HCT116 (cell line): ENCODE data around the gene RPAP3. TPM values are rescaled to one million over a fixed set of nuclear protein-coding genes. Genes with fewer than 3 reads are reported as not detected.

ENCODE experiments used
- ATAC-seq: fragments of 200-7000 bp; cut with Tn5 transposase; 2 replicates; pipeline ENCODE4 v1.9.1; 2020; ENCODE audit warnings: mild to moderate bottlenecking, moderate library complexity
- BruUV-seq: library from RNA; stranded (reverse); fragments of 400-500 nt; replicated peaks from 2 replicates; lab custom pipeline; 2021; lab: Mats Ljungman, UMichigan
- CTCF ChIA-PET: fragments of 300-600 bp; sonication (Branson Sonifier 250); formaldehyde crosslinking; loops from one replicate; lab custom pipeline; 2021; ENCODE audit warnings: antibody characterized with exemption; lab: Charles Lee
- POLR2A ChIA-PET: fragments of 300-600, 350-600 bp; sonication (Branson Sonifier 250); formaldehyde crosslinking; loops from one replicate; lab custom pipeline; 2021; ENCODE audit warnings: antibody characterized with exemption; lab: Charles Lee
- RAD21 ChIA-PET, 2 experiments: fragments of 300-600 bp; sonication (Branson Sonifier 250); formaldehyde crosslinking; loops; one replicate each; lab custom pipeline; 2023; ENCODE audit warnings: low total read pairs in 2 of 2; ENCODE audit not compliant: uncharacterized antibody in 2 of 2, unreplicated experiment in 2 of 2, low non-redundant PET in 1 of 2; lab: Charles Lee
- DNase-seq: peaks from one replicate; pipeline ENCODE4 v3.0.0-alpha.2; 2010; ENCODE audit warnings: low read depth, low spot score
- H2AFZ ChIP-seq: fragments of 200-600 bp; shearing (Covaris generic), sonication (generic); 2 replicates; pipeline ENCODE4 v1.6.1; 2017; ENCODE audit warnings: low read depth, mixed run types, mixed read lengths, antibody characterized with exemption, low read length; ENCODE audit not compliant: poor library complexity, severe bottlenecking
- H3K27ac ChIP-seq: 2 replicates; pipeline ENCODE4 v1.5.1; 2012; ENCODE audit warnings: low read depth, low read length
- H3K27me3 ChIP-seq: fragments of 200-600 bp; sonication (generic); 2 replicates; pipeline ENCODE4 v1.6.1; 2016; ENCODE audit warnings: mixed run types, low read length, mixed read lengths; ENCODE audit not compliant: insufficient read depth
- H3K36me3 ChIP-seq, 2 experiments: fragments of 200-500 bp in 1 of 2; fragments of 200-600 bp in 1 of 2; sonication (Bioruptor generic) in 1 of 2; sonication (generic) in 1 of 2; 2 replicates each; pipeline versions ENCODE4 v1.5.1 to v1.6.1; 2014 to 2016; ENCODE audit warnings: low read length in 2 of 2, inconsistent platforms in 1 of 2, mixed read lengths in 1 of 2, mixed run types in 1 of 2; ENCODE audit not compliant: insufficient read depth in 2 of 2, control insufficient read depth in 1 of 2
- H3K4me1 ChIP-seq, 2 experiments: fragments of 200-600 bp in 1 of 2; sonication (generic) in 1 of 2; 2 replicates each; pipeline versions ENCODE4 v1.5.1 to v1.6.1; 2012 to 2017; ENCODE audit warnings: low read length in 2 of 2, inconsistent platforms in 1 of 2, mild to moderate bottlenecking in 1 of 2, mixed read lengths in 1 of 2, mixed run types in 1 of 2, moderate library complexity in 1 of 2; ENCODE audit not compliant: insufficient read depth in 2 of 2, control insufficient read depth in 1 of 2
- H3K4me2 ChIP-seq: fragments of 200-600 bp; sonication (generic); 2 replicates; pipeline ENCODE4 v1.6.1; 2017; ENCODE audit warnings: mixed run types, low read length, mixed read lengths
- H3K4me3 ChIP-seq, 2 experiments: fragments of 200-600 bp in 1 of 2; sonication (generic) in 1 of 2; replicated peaks in 1 of 2; 2 replicates each; pipeline ENCODE4 v1.5.1; 2011 to 2016; ENCODE audit warnings: low read length in 2 of 2, control low read depth in 1 of 2, low read depth in 1 of 2, mild to moderate bottlenecking in 1 of 2, mixed read lengths in 1 of 2, mixed run types in 1 of 2
- H3K79me2 ChIP-seq: fragments of 200-600 bp; sonication (generic); 2 replicates; pipeline ENCODE4 v1.6.1; 2017; ENCODE audit warnings: mild to moderate bottlenecking, mixed run types, low read length, moderate library complexity, mixed read lengths; ENCODE audit not compliant: insufficient read depth
- H3K9ac ChIP-seq: fragments of 200-600 bp; sonication (generic); 2 replicates; pipeline ENCODE4 v1.6.1; 2016; ENCODE audit warnings: low read length, mixed read lengths
- H3K9me2 ChIP-seq: fragments of 200-600 bp; sonication (generic), shearing (Covaris generic); 2 replicates; pipeline ENCODE4 v1.6.1; 2017; ENCODE audit warnings: mixed run types, mild to moderate bottlenecking, moderate library complexity; ENCODE audit not compliant: insufficient read depth
- H3K9me3 ChIP-seq, 2 experiments: fragments of 200-500 bp in 1 of 2; fragments of 200-600 bp in 1 of 2; sonication (Bioruptor generic) in 1 of 2; sonication (generic) in 1 of 2; 2 replicates each; pipeline ENCODE4 v1.6.1; 2014 to 2017; ENCODE audit warnings: low read length in 2 of 2, mixed read lengths in 2 of 2, inconsistent platforms in 1 of 2, low read depth in 1 of 2, mild to moderate bottlenecking in 1 of 2, mixed run types in 1 of 2, moderate library complexity in 1 of 2; ENCODE audit not compliant: control insufficient read depth in 1 of 2, insufficient read depth in 1 of 2
- H4K20me1 ChIP-seq: fragments of 200-600 bp; sonication (generic), shearing (Covaris generic); 2 replicates; pipeline ENCODE4 v1.6.1; 2017; ENCODE audit warnings: mixed run types, mild to moderate bottlenecking, moderate library complexity; ENCODE audit not compliant: insufficient read depth
- EGR1 ChIP-seq: IDR thresholded peaks from 2 replicates; pipeline ENCODE4 v1.6.1; 2012; ENCODE audit warnings: low read depth
- JUND ChIP-seq: IDR thresholded peaks from 2 replicates; pipeline ENCODE4 v1.6.1; 2012
- POLR2A ChIP-seq: IDR thresholded peaks from 2 replicates; pipeline ENCODE4 v1.7.0; 2011; ENCODE audit warnings: borderline replicate concordance; ENCODE audit not compliant: insufficient read depth, insufficient read length; ENCODE audit errors: extremely low read depth
- REST ChIP-seq: IDR thresholded peaks from 2 replicates; pipeline ENCODE4 v1.6.1; 2012; ENCODE audit warnings: low read depth
- SRF ChIP-seq: IDR thresholded peaks from 2 replicates; pipeline ENCODE4 v1.6.1; 2012; ENCODE audit warnings: low read depth
- YY1 ChIP-seq: IDR thresholded peaks from 2 replicates; pipeline ENCODE4 v1.6.1; 2011; ENCODE audit warnings: low read length, low read depth, moderate library complexity, mild to moderate bottlenecking; ENCODE audit not compliant: insufficient replicate concordance; ENCODE audit errors: extremely low read depth
- intact Hi-C: fragments of 100-400 bp; cut with micrococcal nuclease; formaldehyde crosslinking; loops from 2 replicates; pipeline ENCODE4 v1.10.0; 2022
- total RNA-seq: library from RNA; stranded (reverse); gene quantifications from one replicate; pipeline ENCODE4 v1.2.1, GENCODE V29; 2021; ENCODE audit not compliant: unreplicated experiment

The RPAP3 gene
- total RNA-seq, 1 experiment from 2014 or later, result 48.3 TPM

- no peak for TF ChIP-seq REST
- TF ChIP-seq, all 23 proteins: peak for 0
Measured at GRCh38 chr12:47747596-47748506, 42.0 kb upstream of the RPAP3 start (continued).

GRCh38 chr12:47747126-47747525 is 41.3 kb upstream of the RPAP3 start:
- Histone ChIP-seq H3K27me3 (no peaks in the 10 kb centered on the region), H3K4me1 (peaks cover 4 to 21% of the 10 kb centered on the region in 2 experiments; a peak in 3 of 4 replicates), H3K9me2 (no peaks in the 10 kb centered on the region), H4K20me1 (no peaks in the 10 kb centered on the region), H3K9ac (no peak overlapping the region), H2AFZ (no peak overlapping the region), H3K36me3 (no peaks in the 10 kb centered on the region), H3K79me2 (no peaks in the 10 kb centered on the region), H3K4me2 (no peak overlapping the region), H3K27ac (no peak overlapping the region), H3K4me3 (no peak overlapping the region), H3K9me3 (no peaks in the 10 kb centered on the region)
- ATAC-seq, result no peak
- ChIA-PET POLR2A (no interaction called here), RAD21 (no interaction called here), CTCF (interaction anchor here (1.0 to 1.9 kb wide), 2 partner anchors 12 to 19 kb away, joined by 4 to 7 read pairs; partner anchors contain the start of gene RAPGEF3)
- no TSS peak for BruUV-seq
- TF ChIP-seq POLR2A, result no peak
- no peak for TF ChIP-seq EGR1
- no peak for TF ChIP-seq SRF
- no peak for TF ChIP-seq REST
- TF ChIP-seq JUND, result no peak
- no peak for TF ChIP-seq YY1
- no peak for DNase-seq
- intact Hi-C loops, result no loop called here
